Astrocyte of the hippocampus (primary cell): ENCODE measurements around the gene CYB561D2.
"Not testable (repeated sequence)": the region's sequence is repeated elsewhere in the genome, so short reads cannot be mapped to it uniquely, and the experiment has no call there.

Experiments used
- DNase-seq: peaks from one replicate; pipeline ENCODE4 v3.0.0; 2011; ENCODE audit warnings: low read depth, low spot score

CYB561D2 gene

DNA sequence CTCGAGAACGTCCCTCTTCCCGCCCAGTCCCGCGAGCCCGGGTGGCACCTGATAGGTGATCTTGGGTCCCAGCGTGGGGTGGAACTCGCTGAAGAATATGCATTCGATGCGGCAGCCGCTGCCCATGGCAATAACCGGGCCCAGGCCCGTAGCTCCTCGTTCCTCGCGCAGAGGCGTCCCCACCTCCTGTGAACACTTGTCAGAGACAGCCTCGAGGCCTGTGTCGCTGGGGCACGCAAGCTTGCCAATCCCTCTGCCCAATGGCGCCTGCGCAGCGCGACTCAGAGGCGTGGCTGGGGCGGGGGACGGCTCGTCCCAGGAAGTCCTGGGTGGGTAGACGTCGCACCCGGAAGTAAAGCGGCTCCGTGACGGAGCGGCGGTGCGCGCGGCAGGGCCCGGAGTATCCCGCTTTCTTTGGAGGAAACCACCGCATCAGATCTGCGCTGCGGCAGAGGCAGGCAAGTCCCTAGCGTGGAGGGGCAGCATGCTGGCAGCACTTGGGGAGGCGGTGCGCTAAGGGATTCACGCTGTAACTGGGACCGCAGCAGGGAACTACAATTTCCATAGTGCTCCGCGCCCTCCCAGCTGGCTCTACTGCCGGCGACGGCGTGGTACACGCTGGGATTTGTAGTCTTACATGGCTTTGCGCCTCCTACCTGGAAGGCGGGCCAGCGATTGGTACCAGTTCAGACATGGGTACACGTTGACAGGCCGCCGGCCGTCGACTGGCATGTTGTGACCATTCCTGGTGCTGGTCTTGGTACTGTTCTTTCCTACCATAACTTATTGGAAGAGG is at the start of gene CYB561D2, which contains the start of gene NPRL2:
CYB561D2 (plus strand) TSS at position 336 of the 796 bp plus-strand sequence. CDS start 572 bp downstream, outside the sequence.
NPRL2 (minus strand) TSS at position 249 of the 796 bp plus-strand sequence; CDS start at position 126, 123 bp downstream.
- peak; percentile 97 for DNase-seq

GRCh38 chr3:50302095-50303012 is 48.3 kb upstream of the CYB561D2 start:
- DNase-seq, result no peak

DNA sequence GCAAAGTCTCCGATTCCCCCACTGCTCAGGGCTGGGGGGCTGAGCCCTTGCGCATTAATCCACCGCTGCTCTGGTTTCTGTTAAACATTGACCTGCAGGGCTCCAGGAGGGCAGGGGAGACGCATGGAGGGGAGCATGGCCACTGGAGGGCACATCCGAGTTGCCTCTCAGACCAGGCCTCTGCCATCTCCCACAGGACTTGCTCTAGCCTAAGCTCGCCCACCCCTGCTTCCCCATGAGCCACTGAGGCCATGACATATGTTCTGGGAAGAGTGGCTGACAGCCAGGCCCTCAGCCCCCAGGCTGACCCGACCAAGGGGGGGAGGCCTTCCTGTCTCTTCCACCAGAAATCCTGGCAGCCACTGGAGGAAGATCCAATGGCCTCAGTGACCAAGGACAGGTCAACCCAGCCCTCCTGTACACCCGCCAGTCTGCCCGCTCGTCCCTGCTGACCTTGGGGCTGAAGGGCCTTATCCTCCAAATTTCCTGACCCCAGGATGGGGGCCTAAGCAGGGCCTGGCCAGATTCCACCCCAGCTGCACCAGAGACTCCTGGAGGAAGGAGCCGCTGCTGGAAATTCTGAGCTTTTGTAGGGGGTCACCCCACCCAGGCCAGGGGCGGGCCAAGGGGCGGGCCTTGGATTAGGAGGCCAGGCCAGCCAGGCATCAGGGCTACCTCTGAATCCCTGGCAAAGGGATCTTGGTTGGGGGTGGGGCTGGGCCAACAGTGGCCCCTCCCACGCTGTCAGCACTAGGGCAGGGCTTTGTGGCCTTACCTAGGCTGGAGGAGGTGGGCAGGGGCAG is 47.4 kb upstream of the CYB561D2 start, which contains the start of gene HYAL1:
HYAL1 (minus strand) TSS at position 562 of the 803 bp plus-strand sequence. CDS start 618 bp downstream, outside the sequence.
- DNase-seq, result no peak

- DNase-seq, result peak; percentile 54
Measured at GRCh38 chr3:50304601-50305000, 46.1 kb upstream of the CYB561D2 start.

DNA sequence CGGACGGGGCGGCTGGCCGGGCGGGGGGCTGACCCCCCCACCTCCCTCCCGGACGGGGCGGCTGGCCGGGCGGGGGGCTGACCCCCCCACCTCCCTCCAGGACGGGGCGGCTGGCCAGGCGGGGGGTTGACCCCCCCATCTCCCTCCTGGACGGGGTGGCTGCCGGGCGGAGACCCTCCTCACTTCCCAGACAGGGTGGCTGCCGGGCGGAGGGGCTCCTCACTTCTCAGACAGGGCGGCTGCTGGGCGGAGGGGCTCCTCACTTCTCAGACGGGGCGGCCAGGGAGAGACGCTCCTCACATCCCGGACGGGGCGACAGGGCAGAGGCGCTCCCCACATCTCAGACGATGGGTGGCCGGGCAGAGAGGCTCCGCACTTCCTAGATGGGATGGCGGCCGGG is 38.6 kb upstream of the CYB561D2 start:
- DNase-seq, result not testable (repeated sequence)

DNA sequence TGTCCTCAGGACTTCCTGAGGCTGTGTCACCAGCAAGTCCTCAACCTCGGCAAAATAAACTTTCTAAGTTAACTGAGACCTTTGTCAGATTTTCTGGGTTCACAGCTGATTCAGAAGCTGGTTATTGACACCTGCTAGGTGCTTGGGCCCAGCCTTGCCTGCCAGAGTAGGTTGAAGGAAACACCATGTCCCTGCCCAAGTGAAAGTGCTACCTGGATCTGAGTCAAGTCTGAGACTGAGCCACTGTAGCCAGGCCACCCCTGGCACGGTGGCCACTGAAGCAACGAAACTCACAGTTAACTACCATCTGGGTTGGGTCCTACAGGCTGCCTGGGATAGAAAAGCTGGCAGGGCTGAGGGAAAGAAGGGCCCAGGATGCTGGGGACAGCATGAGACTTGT is 36.3 kb upstream of the CYB561D2 start:
- DNase-seq, result no peak

DNA sequence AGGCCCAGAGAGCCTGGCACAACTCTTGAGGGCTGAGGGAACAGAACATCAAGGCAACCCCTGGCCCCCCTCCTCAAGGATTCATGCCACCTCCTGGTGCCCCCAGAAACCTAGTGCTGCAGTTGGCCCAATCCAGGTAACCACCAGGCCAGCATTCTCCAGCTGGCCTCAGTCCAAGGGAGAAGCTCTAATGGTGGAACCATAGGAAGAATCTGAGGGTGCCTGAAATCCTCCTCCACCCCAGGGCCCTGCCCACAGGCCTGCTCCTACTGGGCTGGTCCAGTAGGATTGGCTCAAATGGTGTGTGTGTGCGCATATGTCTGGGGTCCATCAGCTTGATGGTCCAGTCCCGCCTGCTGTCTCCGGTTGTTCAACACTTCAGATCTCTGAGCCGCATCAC is 35.8 kb upstream of the CYB561D2 start:
- DNase-seq, result no peak

DNA sequence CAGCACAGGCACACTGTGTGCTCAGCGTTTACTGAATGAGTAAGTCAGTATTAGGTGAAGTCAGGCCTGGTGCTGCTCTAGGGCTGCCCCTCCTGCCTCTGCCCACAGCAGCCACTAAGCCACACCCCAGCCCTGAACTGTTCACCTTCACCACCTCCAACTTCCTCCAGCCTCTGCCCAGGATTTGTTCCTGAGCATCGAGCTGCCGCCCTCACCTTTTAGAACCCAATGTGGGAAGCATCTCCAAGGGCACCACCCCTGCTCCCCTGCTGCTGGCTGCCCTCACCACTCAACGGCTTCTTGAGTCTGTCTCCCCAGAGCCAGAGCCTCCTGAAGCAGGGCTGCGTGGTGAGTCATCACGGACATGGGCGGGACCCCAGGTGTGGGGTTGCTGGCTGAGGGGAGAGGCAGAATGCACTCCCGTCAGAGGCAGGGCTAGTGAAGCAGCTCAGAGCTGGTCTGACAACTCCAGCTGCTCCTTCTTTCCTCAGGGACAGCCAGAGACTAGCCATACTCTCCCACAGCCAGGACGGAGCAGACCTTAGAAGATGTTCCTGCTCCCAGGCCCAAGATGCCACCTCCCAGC is 33.9 kb upstream of the CYB561D2 start:
- peak; percentile 70 for DNase-seq

DNA sequence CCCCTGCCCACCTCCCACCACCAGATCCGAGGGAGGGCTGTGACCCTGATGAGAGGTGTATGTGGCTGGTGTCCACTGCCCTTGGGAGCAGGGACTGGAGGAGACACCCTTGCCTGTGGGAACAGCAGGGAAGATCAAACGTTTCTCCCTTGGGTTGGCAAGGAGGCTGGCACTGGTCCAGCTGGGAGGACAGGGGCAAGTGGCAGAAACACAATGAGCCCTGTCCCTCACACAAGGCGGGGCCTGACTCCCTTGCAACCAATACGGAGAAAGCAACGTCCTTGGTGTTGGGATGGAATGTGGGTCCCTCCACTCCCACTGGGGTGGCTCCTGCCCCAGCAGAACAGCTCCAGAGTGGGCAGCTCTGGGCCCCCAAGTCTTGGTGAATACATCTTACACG is 33.4 kb upstream of the CYB561D2 start:
- no peak for DNase-seq

GRCh38 chr3:50318163-50318562 is 32.5 kb upstream of the CYB561D2 start:
- DNase-seq, result no peak

- no peak for DNase-seq
Measured at GRCh38 chr3:50318615-50319014, 32.0 kb upstream of the CYB561D2 start.

- DNase-seq, result no peak
Measured at GRCh38 chr3:50319181-50319893, 31.3 kb upstream of the CYB561D2 start.

GRCh38 chr3:50319894-50320625 is 30.6 kb upstream of the CYB561D2 start:
- no peak for DNase-seq

DNA sequence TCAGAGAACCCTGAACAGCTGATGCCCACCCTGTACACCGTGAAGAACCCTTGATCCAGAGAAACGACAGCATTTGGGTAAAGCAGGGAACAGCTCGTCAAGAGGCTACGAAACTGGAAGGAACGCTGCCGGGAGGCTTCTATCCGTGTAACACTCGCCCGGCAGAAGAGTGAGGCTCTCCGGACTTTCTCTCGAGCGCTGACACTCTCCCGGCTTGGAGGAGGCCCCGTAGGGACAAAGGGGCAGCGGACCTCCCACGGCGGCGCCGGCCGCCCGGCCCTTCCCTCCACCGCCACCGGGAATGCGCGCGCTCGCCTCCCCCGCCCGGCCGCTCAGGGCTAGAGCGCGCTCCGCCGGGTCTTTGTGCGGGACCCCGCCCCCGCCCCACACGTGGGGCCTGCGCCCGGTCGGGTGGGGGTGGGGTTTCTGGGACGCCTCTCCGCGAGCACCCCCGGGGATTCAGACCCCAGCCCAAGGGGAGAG is 29.8 kb upstream of the CYB561D2 start:
- DNase-seq, result peak; percentile 92

DNA sequence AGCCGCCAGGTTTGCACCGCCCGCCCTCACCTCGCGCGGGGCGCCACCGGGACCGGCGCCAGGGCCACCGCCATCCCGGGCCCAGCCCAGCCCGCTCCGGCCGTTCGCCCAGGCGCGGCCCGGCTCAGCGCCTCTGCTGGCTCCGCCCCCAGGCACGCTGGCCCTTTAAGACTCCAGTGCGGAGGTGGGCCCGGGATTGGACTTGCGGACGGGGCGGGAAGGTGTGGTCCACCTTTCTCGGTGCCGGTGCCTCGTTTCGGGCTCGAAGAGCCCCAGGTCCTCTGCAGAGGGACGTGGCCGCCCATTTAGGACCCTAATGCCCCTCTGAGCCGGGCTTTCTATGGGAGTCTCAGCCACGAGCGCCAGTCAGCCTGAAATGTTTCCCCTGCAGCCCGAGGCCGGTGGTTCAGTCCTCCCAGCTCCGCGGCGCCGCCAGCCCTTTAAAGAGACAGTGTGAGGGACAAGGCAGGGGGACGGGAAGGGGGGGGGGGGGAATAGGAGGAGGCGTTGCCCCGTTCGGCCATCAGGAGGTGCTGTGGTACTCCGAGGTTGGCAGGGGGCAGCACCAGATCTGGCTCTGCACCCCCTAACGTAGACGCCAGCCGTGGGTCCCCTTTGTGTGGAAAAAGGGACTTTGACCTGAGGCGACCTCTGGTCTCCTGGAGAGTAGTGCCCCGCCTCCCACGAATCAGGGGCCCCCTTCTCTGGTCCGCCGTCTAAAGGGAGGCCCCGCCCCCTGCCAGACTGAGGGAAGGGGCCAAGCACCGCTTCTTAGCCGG is 29.1 kb upstream of the CYB561D2 start:
- peak; percentile 96 for DNase-seq

GRCh38 chr3:50322115-50322385 is 28.6 kb upstream of the CYB561D2 start:
- no peak for DNase-seq

- DNase-seq, result no peak
Measured at GRCh38 chr3:50322386-50323091, 28.1 kb upstream of the CYB561D2 start, which contains the start of gene HYAL2. Gene HYAL2 (minus strand): TSS chr3:50322745. CDS start chr3:50320489, 2,256 bp downstream.

DNA sequence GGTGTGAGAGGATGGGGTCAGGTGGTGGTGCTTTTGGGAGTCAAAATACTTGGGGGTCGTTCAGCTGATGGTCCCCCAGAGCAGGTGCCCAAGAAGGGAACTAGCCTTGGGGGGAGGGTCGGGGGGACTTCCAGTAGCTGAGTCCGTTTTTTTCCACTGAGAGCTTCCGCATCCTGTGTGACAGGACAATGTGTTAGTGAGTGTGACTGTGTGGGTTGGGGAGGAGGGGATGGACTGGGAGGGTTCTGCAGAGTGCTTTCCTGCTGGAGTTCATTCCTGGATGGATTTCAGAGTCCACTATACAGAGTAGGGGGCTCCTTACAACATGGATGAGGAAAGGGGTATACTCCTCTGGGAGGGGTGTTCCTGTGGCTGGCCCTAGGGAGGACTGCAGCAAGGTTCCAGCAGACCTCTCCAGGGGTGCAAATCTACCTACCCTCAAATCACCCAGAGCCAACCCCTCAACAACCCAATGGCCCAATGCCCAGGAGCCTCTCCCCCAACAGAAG is 27.5 kb upstream of the CYB561D2 start:
- DNase-seq, result no peak
